ENCODE data around the gene STT3B. TPM values are rescaled to one million over a fixed set of nuclear protein-coding genes. Genes with fewer than 3 reads are reported as not detected.

STT3B gene
- total RNA-seq, result 130 and 154 TPM in 2 replicates

DNA sequence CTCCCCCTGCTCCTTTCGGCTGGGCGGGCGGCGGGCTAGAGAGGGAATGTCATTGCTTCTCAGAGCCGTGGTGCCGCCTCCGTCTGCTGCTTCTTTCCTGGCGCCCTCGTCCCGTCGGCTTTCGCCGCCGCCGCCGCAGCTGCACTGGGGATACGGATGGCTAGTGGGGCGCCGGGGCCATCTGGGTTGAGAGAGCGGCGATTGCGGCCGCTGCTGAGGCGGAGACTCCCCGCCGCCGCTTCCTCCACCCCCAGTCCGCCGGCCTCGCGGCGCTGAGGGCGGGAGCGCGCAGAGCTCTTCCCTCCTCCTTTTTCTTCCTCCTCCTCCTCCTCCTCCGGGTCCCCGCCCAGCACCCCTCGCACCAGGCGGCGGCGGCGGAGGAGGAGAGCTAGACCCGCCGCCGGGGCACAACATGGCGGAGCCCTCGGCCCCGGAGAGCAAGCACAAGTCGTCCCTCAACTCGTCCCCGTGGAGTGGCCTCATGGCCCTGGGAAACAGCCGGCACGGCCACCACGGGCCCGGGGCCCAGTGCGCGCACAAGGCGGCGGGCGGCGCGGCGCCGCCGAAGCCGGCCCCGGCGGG, at the start of gene STT3B:
Gene STT3B (plus strand): TSS at position 339 of the 582 bp plus-strand sequence. CDS start 74 bp downstream, at position 413.

